HepG2 (cell line): ENCODE results near the gene PRELID2.

Experiments
- ETV5 ChIP-seq: IDR thresholded peaks from 2 replicates; pipeline ENCODE4 v1.6.1; 2018; ENCODE audit warnings: missing biosample characterization, missing genetic modification reagents, inconsistent platforms, borderline replicate concordance
- EZH2 ChIP-seq: conservative IDR thresholded peaks from 2 replicates; pipeline ENCODE4 v1.6.1; 2012; ENCODE audit warnings: mild to moderate bottlenecking, low read depth, low read length, moderate library complexity
- MXI1 ChIP-seq: IDR thresholded peaks from 3 replicates; pipeline ENCODE4 v1.6.1; 2012; ENCODE audit warnings: low read depth, low read length, inconsistent platforms, borderline replicate concordance
- PHF21A ChIP-seq: sonication (generic); formaldehyde crosslinking; IDR thresholded peaks from 2 replicates; pipeline ENCODE4 v1.5.0; 2020; ENCODE audit warnings: mild to moderate bottlenecking, missing genetic modification reagents
- RARA ChIP-seq: IDR thresholded peaks from 2 replicates; pipeline ENCODE4 v1.6.1; 2016; ENCODE audit warnings: missing genetic modification reagents, missing compliant biosample characterization
- ZNF878 ChIP-seq: sonication (generic); formaldehyde crosslinking; IDR thresholded peaks from 2 replicates; pipeline ENCODE4 v1.8.1; 2023; ENCODE audit warnings: mild to moderate bottlenecking, missing genetic modification reagents, moderate library complexity
- TF ChIP-seq, protein P1 (sequence below): sonication (generic); formaldehyde crosslinking; IDR thresholded peaks from 2 replicates; pipeline ENCODE4 v1.5.0; 2020; ENCODE audit warnings: mild to moderate bottlenecking, missing genetic modification reagents, moderate library complexity
- TF ChIP-seq, protein P2 (sequence below), 2 experiments: IDR thresholded peaks; 2 replicates each; pipeline ENCODE4 v1.6.1; 2011 to 2012; ENCODE audit warnings: low read length in 2 of 2, borderline replicate concordance in 1 of 2, low read depth in 1 of 2, mild to moderate bottlenecking in 1 of 2, moderate library complexity in 1 of 2
- TF ChIP-seq, protein P3 (sequence below): sonication (generic); formaldehyde crosslinking; IDR thresholded peaks from 2 replicates; pipeline ENCODE4 v1.8.1; 2022; ENCODE audit warnings: low read depth, mild to moderate bottlenecking, missing genetic modification reagents
- TF ChIP-seq, protein P4 (sequence below): sonication (generic); formaldehyde crosslinking; IDR thresholded peaks from 2 replicates; pipeline ENCODE4 v1.5.1; 2020; ENCODE audit warnings: mild to moderate bottlenecking, missing genetic modification reagents, moderate library complexity
- TF ChIP-seq, protein P5 (sequence below): IDR thresholded peaks from 2 replicates; pipeline ENCODE4 v1.6.1; 2016; ENCODE audit warnings: control low read depth

DNA sequence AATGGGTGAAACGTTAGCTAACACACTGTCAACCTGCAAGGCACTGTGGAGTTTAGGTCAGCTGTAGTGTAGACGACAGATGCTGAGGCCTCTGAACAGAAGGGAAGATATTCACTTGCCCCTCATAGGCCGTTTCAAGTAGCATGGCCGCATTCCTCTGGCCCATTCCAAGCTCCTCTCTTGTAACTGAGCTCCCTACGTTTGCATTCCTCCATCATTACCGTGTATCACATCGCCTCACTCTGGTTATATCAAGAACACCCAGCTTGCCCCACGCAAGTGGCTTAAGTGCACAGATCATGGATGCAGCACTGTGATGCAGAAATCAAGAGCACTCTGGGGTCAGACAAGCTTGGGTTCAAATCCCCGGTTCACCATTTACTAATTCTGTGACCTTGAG, 43.3 kb downstream of the PRELID2 start:
- TF ChIP-seq, protein P1, sequence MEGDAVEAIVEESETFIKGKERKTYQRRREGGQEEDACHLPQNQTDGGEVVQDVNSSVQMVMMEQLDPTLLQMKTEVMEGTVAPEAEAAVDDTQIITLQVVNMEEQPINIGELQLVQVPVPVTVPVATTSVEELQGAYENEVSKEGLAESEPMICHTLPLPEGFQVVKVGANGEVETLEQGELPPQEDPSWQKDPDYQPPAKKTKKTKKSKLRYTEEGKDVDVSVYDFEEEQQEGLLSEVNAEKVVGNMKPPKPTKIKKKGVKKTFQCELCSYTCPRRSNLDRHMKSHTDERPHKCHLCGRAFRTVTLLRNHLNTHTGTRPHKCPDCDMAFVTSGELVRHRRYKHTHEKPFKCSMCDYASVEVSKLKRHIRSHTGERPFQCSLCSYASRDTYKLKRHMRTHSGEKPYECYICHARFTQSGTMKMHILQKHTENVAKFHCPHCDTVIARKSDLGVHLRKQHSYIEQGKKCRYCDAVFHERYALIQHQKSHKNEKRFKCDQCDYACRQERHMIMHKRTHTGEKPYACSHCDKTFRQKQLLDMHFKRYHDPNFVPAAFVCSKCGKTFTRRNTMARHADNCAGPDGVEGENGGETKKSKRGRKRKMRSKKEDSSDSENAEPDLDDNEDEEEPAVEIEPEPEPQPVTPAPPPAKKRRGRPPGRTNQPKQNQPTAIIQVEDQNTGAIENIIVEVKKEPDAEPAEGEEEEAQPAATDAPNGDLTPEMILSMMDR (CRISPR knock-in tag) = no peak
- TF ChIP-seq, protein P2, sequence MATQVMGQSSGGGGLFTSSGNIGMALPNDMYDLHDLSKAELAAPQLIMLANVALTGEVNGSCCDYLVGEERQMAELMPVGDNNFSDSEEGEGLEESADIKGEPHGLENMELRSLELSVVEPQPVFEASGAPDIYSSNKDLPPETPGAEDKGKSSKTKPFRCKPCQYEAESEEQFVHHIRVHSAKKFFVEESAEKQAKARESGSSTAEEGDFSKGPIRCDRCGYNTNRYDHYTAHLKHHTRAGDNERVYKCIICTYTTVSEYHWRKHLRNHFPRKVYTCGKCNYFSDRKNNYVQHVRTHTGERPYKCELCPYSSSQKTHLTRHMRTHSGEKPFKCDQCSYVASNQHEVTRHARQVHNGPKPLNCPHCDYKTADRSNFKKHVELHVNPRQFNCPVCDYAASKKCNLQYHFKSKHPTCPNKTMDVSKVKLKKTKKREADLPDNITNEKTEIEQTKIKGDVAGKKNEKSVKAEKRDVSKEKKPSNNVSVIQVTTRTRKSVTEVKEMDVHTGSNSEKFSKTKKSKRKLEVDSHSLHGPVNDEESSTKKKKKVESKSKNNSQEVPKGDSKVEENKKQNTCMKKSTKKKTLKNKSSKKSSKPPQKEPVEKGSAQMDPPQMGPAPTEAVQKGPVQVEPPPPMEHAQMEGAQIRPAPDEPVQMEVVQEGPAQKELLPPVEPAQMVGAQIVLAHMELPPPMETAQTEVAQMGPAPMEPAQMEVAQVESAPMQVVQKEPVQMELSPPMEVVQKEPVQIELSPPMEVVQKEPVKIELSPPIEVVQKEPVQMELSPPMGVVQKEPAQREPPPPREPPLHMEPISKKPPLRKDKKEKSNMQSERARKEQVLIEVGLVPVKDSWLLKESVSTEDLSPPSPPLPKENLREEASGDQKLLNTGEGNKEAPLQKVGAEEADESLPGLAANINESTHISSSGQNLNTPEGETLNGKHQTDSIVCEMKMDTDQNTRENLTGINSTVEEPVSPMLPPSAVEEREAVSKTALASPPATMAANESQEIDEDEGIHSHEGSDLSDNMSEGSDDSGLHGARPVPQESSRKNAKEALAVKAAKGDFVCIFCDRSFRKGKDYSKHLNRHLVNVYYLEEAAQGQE (IDR thresholded peaks at IDR 0.05; ENCODE audit: borderline replicate concordance in 1 of 2, low read depth in 1 of 2, low read length in 2 of 2) = no peak
- TF ChIP-seq EZH2 (no peak), ETV5 (no peak), RARA (CRISPR knock-in tag) (no peak), ZNF878 (CRISPR knock-in tag) (no peak), MXI1 (no peak), PHF21A (CRISPR knock-in tag) (no peak)
- TF ChIP-seq, protein P3, sequence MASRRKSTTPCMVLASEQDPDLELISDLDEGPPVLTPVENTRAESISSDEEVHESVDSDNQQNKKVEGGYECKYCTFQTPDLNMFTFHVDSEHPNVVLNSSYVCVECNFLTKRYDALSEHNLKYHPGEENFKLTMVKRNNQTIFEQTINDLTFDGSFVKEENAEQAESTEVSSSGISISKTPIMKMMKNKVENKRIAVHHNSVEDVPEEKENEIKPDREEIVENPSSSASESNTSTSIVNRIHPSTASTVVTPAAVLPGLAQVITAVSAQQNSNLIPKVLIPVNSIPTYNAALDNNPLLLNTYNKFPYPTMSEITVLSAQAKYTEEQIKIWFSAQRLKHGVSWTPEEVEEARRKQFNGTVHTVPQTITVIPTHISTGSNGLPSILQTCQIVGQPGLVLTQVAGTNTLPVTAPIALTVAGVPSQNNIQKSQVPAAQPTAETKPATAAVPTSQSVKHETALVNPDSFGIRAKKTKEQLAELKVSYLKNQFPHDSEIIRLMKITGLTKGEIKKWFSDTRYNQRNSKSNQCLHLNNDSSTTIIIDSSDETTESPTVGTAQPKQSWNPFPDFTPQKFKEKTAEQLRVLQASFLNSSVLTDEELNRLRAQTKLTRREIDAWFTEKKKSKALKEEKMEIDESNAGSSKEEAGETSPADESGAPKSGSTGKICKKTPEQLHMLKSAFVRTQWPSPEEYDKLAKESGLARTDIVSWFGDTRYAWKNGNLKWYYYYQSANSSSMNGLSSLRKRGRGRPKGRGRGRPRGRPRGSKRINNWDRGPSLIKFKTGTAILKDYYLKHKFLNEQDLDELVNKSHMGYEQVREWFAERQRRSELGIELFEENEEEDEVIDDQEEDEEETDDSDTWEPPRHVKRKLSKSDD (CRISPR knock-in tag) = no peak
- TF ChIP-seq, protein P4, sequence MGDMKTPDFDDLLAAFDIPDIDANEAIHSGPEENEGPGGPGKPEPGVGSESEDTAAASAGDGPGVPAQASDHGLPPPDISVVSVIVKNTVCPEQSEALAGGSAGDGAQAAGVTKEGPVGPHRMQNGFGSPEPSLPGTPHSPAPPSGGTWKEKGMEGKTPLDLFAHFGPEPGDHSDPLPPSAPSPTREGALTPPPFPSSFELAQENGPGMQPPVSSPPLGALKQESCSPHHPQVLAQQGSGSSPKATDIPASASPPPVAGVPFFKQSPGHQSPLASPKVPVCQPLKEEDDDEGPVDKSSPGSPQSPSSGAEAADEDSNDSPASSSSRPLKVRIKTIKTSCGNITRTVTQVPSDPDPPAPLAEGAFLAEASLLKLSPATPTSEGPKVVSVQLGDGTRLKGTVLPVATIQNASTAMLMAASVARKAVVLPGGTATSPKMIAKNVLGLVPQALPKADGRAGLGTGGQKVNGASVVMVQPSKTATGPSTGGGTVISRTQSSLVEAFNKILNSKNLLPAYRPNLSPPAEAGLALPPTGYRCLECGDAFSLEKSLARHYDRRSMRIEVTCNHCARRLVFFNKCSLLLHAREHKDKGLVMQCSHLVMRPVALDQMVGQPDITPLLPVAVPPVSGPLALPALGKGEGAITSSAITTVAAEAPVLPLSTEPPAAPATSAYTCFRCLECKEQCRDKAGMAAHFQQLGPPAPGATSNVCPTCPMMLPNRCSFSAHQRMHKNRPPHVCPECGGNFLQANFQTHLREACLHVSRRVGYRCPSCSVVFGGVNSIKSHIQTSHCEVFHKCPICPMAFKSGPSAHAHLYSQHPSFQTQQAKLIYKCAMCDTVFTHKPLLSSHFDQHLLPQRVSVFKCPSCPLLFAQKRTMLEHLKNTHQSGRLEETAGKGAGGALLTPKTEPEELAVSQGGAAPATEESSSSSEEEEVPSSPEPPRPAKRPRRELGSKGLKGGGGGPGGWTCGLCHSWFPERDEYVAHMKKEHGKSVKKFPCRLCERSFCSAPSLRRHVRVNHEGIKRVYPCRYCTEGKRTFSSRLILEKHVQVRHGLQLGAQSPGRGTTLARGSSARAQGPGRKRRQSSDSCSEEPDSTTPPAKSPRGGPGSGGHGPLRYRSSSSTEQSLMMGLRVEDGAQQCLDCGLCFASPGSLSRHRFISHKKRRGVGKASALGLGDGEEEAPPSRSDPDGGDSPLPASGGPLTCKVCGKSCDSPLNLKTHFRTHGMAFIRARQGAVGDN (CRISPR knock-in tag) = no peak
- TF ChIP-seq, protein P5, sequence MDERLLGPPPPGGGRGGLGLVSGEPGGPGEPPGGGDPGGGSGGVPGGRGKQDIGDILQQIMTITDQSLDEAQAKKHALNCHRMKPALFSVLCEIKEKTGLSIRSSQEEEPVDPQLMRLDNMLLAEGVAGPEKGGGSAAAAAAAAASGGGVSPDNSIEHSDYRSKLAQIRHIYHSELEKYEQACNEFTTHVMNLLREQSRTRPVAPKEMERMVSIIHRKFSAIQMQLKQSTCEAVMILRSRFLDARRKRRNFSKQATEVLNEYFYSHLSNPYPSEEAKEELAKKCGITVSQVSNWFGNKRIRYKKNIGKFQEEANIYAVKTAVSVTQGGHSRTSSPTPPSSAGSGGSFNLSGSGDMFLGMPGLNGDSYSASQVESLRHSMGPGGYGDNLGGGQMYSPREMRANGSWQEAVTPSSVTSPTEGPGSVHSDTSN = no peak
